Fibroblast of the conjunctiva (primary cell): Measurements from ENCODE around the gene DDX56.
"Not testable (repeated sequence)": the region's sequence is repeated elsewhere in the genome, so short reads cannot be mapped to it uniquely, and the experiment has no call there.

ENCODE experiments used
- DNase-seq: peaks from one replicate; pipeline ENCODE4 v3.0.0-alpha.2; 2010; ENCODE audit warnings: low read depth

The DDX56 gene

DNA sequence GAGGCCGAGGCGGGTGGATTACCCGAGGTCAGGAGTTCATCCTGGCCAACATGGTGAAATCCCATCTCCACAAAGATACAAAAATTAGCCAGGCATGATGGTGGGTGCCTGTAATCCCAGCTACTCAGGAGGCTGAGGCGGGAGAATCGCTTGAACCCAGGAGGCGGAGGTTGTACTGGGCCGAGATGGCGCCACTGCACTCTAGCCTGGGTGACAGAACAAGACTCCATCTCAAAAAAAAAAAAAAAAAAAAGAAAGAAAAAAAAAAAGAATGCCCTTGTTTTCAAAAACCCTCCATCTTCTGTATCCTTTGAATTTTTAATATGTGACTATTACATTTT, 11.1 kb downstream of the DDX56 start:
- not testable (repeated sequence) for DNase-seq

DNA sequence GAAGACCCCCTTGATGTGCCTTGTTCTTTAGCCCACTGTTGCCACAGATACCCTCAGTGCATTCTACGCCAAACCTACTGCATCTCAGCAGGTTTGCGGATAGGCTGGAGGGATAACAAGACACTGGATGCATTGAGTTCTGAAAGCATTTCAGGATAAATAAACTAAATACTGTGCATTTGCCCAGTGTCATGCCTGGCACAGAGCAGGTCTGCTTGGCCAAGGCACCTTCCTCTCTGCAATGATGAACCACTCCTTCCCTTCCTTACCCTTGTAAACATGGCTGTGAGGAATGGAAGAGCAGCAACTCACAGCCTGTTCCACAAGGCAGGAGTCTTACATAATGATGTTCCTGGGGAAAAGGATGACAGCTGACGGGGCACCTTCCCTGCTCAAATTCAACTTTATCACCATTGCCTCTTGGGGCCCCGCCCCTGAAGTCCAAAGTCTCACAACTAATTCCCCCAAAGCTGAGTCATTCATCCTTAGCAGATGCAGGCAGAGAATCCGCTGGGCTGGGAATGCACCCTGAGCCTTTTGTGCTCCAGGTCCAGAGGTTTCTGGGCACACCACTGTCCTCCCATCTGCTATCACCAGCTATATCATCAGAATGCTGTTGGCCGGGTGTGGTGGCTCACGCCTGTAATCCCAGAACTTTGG, 11.6 kb downstream of the DDX56 start:
- DNase-seq: peak; percentile 14

DNA sequence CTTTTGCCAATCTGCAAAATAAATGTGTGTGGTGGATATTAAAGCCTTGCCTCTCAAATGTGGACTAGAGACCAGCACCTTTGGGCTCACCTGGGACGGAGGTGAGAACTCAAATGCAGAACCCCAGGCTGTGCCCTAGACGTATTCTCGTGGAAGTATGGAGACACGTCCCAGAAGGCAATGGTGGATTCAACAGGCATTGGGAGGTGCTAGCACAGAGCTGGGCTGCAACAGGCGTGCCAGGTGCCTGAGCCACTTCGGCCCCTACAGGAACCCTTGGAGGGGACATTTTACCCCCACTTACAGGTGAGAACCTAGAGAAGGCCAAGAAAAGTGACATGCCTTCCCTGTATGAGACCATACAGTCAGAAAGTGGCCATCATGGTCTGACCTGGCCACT, 12.2 kb downstream of the DDX56 start:
- no peak for DNase-seq

DNA sequence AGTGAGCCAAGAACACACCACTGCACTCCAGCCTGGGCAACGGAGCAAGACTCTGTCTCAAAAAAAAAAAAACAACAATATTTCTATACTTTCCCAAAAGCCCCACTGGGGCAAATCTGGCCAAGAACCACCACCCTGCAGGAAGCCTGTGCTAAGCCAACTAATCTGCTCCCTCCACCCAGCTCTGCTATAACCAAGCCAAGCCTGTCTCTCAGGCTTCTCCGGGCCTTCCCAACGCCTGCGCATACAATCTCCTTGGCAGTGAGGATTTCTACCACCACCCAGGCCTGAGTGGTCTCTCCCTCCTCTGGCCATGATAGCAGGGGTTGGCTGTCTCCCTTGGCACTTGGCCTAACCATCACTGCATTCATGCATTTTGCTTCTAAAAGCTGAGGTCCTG, 14.2 kb downstream of the DDX56 start:
- no peak for DNase-seq

DNA sequence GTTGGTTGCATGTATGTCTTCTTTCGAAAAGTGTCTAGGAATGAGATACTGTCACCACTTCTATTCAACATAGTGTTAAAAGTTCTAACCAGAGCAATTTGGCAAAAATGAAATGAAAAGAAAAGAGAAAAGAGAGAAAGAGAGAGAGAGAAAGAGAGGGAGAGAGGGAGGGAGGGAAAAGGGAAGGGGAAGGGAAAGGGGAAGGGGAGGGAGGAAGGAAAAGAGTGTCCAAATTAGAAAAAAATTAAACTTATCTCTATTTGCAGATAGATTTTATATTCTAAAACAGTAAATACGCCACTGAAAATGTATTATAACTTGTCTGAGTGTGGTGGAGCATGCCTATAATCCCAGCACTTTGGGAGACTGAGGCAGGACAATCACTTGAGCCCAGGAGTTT, 16.2 kb downstream of the DDX56 start:
- no peak for DNase-seq

DNA sequence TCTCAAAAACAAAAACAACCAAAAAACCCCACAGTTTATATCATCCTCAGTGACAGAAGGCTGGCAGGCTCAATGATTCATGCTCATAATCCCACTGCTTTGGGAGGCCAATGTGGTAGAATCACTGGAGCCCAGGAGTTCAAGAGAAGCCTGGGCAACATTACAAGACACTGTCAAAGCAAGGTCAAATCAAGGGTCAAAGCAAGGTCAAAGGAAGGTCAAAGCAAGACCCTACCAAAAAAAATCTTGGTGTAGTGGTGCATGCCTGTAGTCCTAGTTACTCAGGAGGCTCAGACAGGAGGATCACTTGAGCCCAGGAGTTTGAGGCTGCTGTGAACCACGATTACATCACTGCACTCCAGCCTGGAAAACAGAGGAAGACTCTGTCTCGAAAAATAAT, 18.4 kb downstream of the DDX56 start:
- DNase-seq: no peak

DNA sequence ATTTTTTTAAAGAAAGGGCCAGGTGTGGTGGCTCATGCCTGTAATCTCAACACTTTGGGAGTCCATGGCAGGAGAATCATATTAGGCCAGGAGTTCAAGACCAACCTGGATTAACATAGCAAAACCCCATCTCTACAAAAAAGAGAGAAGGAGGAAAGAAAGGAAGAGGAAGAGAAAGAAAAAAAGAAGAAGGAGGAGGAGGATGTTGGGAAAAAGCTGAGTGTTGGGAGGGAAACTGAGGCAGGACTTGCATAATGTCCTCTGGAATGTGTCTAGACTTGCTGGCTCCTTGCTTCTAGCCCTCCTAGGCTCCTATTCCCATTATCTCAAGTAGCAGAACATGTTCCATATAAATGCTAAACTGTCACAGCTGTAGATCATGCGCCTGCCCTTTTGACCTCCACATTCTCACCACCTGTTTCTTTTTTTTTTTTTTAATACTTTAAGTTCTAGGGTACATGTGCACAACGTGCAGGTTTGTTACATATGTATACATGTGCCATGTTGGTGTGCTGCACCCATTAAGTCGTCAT, 21.2 kb downstream of the DDX56 start:
- not testable (repeated sequence) for DNase-seq

DNA sequence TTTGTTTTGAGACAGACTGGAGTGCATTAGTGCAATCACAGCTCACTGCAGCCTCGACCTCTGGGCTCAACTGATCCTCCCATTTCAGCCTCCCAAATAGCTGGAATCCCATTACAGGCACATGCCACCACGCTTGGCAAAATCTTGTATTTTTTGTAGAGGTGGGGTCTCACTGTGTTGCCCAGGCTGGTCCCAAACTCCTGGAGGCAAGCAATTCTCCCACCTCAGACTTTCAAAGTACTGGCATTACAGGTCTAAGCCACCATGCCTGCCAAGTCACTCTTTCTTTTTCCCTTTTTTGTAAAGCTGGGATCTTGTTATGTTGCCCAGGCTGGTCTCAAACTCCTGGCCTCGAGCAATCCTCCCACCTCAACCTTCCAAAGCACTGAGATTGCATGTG, 24.3 kb downstream of the DDX56 start:
- no peak for DNase-seq

DNA sequence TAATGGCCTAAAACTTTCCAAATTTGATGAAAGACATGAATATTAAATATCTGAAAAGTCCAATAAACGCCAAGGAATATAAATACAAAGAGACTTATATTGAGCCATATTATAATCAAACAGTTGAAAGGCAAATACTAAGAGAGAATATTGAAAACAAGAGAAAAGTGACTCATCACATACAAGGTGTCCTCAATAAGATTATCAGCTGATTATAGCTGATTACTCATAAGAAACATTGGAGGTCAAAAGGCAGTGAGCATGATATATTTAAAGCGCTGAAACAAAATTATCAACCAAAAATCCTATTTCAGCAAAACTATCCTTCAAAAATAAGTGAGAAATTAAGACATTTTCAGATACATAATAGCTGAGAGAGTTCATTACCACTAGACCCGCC, 24.8 kb downstream of the DDX56 start:
- DNase-seq: no peak

DNA sequence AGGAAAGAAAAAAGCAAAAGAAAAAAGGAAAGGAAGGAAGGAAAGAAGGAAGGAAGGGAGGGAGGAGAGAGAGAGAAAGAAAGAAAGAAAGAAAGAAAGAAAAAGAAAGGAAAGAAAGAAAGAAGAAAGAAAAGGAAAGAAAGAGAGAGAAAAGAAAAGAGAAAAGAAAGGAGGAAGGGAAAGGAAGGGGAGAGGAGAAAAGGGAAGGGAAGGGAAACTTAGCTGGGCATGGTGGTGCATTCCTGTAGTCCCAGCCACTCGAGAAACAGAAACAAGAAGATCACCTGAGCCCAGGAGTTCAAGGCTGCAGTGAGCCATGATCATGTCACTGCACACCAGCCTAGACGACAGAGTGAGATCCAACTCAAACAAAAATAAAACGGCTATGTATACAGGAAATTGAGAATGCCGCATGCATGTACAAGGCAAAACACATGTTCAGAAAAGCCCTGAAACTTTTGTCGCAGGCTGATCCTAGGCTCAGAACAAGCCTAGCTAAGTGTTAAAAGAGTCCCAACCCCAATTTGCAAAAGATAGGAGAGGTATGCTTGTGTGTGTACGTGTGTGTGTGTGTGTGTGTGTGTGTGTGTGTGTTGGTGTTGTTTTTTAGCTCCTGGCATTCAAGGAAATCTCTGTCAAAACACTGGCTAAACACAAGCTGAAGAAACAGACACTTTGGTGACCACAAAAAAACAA, 26.0 kb downstream of the DDX56 start:
- DNase-seq: no peak

DNA sequence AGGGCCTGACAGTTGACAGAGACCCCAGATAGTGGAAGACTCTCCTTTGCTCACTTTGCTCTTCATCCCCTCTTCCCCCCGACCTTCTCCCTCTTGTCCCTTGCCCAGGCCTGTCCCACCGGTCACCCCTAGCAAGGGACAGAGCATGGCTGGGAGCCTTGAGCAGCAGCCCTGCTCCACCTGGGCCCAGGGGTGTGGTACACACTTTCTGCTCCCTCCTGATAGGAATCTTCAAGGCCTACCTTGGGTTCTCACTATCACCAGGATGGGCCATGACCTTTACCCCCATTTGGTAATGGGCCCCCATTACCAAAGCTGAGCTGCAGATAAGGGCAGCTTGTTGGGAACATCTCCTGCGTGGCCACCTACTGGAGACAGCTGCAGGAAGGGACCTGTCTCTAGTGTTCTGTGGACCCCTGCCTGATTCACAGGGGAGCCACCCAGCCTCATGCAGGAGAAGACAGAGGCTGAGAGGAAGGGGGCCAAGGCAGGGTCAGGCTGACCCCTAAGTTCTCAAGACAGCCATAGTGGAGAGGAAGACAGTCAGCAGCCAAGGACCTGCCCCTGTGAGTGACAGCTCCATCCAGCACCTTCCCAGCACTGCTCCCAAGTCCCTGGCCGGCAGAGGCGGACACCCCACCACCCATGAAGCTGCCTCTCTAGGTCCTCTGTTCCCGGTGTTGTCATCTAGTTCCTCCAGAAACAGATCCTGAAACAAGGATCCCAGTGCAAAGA, 31.7 kb downstream of the DDX56 start:
- DNase-seq: no peak

DNA sequence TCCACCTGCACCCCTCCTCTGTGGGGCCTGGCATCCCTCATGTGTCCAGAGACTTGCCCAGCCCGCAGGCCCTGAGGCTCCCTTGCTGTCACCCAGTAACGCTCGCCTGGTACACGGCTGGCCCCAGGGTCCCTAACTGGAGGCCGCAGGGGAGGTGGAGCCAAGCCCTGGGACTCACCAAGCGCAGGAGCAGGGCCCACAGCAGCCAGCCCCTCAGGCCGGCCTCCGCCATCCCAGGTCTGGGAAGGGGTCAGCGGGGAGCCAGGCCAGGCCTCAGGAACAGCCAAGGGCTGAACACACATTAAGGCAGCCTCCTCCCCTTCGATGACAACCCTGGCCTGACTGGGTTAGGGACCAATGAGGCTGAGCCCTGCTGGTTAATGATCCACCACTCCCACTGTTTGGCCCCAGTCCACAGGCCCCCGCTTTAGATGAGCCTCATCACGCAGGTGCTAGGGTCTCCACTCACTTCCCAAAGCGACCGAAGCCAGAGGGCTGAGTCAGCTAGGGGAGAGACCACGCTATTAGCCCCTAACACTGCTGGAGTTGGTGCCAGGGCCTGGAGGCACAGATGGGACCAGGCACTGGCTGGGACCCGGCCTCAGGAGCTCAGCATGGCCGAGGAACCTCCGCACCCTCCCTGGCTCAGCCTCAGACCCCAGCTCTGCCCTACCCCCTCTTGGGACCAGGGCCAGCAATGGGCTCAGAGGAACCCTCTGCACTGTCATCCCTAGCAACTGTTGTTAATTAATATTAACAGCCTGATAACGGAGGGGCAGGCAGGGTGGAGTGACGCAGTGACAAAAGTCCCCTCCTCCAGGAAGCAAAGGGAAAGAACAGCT, 32.5 kb downstream of the DDX56 start, which contains the start of gene NPC1L1:
Gene NPC1L1 (minus strand): TSS at position 303 of the 842 bp plus-strand sequence. CDS start 71 bp downstream, at position 232.
- DNase-seq: no peak

DNA sequence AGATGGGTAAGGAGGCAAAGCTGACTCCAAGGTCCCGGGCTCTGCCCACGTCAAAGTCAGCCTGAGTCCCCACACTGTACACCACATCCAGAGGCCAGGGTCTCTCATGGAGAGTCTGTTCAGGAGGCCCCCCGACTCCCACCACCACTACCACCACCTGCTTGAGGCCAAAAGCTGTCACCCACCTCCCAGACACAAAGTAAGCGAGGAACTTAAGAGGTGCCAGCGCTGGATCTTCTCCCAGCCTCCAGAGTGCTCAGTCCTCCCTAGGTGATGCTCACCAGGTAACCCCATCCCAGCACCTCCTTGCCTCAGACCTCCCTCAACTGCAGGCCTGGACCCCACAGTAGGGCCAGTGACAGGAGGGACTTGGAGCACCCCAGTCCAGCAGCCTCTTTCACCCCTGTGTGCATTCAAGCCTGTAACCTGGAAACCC, 33.1 kb downstream of the DDX56 start:
- no peak for DNase-seq

DNA sequence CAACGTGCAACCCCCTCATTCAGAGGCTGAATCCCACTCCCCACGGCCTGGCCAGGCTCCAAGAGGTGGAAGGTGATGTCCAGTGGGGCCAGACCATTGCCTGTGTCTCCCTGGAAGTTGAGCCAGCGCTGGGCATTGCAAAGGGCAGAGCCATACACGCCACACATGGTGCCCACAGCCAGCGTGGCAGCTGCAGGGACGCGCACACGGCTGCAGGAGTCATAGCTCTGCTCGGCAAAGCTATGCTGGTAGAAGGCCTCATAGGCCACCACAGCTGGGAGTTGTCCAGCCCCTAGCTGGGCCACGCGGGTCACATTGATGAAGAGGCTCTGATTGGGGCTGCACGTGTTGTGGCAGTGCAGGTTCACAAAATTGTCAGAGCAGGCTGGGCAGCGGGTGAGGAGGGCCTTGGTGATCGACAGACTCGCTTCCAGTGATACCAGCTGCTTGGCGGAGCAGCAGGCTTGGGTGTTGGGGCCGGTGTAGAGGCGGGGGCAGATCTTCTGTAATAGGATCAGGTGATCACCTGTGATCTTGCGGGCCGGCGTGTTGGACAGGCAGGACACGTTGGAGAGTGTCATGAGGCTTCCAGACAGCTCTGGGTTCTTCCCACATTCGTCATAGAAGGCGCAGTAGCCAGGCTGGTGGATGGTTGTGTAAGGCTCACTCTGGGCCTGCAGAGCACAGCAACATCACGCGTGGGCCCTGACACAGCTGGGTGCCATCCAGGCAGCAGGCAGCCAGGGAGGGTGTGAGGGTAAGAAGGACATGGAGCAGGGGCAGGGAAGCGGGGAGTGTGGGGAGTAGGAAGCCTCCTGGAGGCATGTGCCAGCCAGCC, 33.8 kb downstream of the DDX56 start:
- no peak for DNase-seq

DNA sequence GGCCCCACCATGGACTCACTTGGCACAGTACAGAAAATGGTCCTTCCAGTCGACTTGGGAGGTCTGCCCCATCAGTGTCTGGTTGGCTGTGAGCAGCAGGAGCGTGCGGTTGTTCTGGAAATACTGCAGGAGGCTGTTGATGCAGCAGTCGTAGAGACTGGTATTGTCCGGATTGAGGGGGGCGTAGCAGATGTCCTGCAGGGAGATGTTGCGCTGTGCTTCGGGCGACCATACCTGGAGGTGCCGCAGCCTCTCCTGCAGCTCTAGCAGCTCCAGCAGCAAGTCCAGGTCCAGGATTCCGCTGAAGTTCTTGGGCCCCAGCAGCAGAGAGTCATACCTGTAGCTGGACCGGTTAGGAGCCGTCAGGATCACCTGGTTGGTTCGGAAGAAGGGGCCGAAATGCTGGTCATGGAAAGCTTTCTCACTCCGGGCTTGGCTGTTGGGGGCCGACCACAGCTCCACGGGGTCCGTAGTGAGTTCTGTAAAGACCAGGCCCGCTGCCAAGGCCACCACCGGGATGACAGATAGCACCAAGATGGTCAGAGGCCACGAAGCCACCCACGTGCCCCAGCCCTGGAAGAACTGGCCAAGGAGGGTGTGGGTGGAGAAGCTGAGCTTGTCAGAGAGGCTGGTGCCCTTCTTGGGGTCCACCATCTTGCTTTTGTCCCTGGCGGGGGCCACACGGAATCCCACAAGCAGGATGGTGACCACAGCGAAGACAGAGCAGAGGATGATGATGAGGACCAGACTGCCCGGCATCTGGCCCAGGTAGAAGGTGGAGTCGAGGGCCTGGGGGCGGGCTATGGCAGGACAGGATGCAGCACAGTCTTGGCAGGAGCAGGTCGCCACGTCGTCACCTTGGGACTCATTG, 34.7 kb downstream of the DDX56 start:
- DNase-seq: no peak

DNA sequence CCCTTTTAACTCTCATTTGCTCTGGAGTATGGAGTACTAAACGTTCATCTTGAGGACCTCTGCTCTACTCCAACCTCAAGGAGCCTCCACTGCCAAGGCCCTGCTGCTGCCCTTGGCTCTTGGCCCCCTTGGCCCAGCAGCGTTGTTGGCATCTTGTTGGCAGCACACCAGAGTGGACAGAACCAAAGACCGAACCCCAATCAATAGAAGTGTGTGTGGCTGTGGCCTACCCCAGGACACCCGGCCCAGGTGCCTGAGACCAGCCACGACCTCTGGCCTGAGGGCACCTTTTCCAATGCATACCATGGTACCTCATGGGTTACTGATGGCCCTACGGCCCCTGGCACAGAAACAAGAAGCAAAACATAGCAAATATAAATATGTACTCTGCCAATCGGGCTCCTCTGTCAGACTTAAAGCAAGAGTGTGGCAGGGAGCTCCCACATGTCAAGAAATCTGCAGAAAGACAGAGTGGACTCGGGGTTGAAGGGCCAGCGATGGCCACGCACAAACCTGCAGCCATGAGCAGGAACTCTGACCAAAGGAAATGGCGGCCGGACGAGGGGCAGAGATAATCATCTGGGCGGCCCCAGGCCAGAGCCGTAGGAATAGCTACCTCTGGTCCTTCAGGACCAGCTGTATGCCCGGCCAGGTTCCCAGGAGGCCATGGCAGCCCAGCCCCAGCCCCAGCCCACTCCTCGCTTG, 35.5 kb downstream of the DDX56 start:
- DNase-seq: no peak

DNA sequence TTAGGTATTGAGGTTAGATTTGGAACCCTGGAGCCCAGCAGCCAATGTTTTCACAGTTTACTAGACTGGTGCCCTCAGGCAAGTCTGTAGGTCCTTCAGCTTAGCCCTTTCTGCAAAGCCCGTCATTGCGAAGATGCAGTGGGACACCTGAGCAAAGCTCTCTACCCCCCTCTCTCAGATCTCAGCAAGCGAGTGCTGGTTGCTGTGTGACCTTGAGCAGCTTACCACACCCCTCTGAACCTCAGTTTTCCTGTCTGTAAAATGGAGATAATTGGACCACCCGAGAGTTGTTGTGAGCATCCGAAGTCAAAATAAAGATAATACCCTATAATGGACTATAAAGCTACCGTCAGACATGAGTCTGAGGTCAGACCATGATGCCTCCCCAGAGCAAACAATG, 36.3 kb downstream of the DDX56 start:
- DNase-seq: no peak

DNA sequence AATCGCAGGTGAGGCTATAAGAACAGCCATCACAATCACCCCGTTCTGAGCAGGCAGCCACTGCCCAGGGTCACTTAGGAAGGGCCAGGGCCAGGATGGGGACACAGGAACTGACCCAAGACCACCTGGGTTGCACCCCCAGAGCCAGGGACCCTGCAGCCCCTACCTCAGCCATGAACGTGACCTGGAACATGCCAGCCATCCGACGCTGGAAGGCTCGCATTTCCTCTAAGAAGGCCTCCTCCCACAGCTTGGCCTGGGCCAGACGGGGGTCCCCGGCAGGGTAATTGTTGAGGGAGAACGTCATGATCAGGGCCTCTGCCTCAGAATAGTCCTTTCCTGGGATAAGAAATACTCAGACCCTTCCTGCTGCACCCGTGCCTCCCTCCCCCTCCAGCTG, 37.6 kb downstream of the DDX56 start:
- DNase-seq: no peak

DNA sequence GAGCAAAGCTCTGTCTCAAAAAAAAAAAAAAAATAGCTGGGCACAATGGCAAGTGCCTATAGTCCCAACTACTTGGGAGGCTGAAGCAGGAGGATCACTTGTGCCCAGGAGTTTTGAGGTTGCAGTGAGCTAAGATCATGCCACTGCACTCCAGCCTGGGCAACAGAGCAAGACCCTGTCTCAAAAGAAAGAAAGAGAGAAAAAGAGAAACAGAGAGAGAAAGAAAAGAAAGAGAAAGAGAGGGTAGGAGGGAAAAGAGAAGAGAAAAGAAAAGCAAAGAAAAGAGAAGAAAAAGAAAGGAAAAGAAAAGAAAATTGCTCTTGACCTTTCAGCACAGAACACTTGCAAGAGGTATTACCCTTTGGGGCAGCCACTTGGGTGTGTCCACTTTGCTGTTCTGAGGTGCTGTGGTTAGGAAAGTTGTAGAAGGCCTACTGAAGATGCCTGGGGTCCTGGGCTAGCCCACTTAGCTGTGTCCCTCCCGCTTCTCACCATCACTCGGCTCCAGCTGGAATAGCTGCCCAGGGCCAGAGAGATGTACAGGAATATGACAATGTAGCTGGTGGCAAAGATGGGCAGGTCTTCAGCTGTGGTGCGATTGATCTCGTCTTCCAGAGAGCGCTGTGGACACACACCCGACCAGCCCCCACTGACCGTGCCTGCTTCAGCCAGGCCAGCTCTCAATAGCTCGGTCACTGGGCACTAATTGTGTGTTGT, 38.2 kb downstream of the DDX56 start:
- no peak for DNase-seq
